HUES48 (cell line): ENCODE data around the gene HOMER3.

Experiments
- H3K27ac ChIP-seq: one replicate; pipeline ENCODE4 v1.7.0; 2013; ENCODE audit warnings: low read depth, low read length, inconsistent platforms
- H3K27me3 ChIP-seq: 2 replicates; pipeline ENCODE4 v1.6.1; 2013; ENCODE audit warnings: mild to moderate bottlenecking, low read length; ENCODE audit not compliant: control insufficient read depth, insufficient read depth
- H3K36me3 ChIP-seq: 2 replicates; pipeline ENCODE4 v1.6.1; 2013; ENCODE audit warnings: low read length; ENCODE audit not compliant: control insufficient read depth, insufficient read depth
- H3K4me1 ChIP-seq: 2 replicates; pipeline ENCODE4 v1.6.1; 2013; ENCODE audit warnings: mild to moderate bottlenecking, low read length; ENCODE audit not compliant: control insufficient read depth, insufficient read depth
- H3K4me3 ChIP-seq: 2 replicates; pipeline ENCODE4 v1.5.1; 2013; ENCODE audit warnings: mild to moderate bottlenecking, low read depth, low read length
- H3K9ac ChIP-seq: 2 replicates; pipeline ENCODE4 v1.6.1; 2013; ENCODE audit warnings: mild to moderate bottlenecking, low read depth, low read length, moderate library complexity
- H3K9me3 ChIP-seq: 2 replicates; pipeline ENCODE4 v1.6.1; 2013; ENCODE audit warnings: low read length; ENCODE audit not compliant: control insufficient read depth, insufficient read depth

Gene HOMER3

DNA sequence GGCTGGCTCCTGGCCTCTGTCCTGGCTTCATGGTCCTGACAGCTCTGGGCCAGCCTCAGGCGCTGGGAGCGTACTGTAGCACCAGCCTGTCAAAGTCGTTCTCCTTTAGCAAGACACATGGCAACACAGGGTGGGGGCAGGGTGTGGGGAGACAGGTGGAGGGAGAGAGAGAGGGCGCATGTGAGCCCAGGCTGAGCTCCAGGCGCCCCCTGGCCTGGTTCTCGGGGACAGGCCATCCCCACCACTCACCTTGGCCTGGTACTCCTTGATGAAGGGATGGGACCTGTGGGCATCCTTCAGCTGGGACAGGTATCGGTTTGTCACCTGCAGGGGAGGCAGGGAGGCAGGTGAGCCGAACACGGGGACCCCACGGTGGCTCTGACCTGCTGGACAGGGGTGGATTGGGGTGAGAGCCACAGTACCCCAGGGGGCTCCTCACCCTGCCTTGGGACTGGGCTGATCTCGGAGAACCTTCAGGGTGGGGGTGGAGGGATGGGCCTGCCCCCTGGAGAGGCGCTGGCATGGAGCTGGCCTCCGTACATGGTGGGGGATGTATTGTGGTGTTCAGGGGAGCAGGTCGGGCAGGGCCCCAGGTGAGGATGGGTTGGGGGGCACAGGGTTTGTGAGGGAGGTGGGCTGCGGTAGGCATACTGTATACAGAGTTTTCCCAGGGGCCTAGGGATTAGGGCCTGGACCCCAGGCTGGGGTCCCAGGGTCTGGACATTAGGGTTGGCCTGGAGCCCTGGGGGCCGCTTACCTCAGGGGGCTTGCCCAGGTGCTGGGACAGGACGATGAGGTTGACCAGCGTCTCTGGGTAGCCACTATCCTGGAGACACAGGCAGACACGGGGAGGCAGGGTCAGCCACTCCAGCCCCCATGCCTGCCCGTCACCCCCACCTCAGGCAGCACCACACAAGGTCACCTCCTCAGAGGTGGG lies 41.1 kb downstream of the HOMER3 start:
- Histone ChIP-seq H3K9ac (no peak overlapping the region), H3K27ac (no peak overlapping the region), H3K27me3 (peaks cover 15% of the 10 kb centered on the region), H3K36me3 (peaks cover 24% of the 10 kb centered on the region), H3K4me3 (no peak overlapping the region), H3K9me3 (no peaks in the 10 kb centered on the region), H3K4me1 (no peaks in the 10 kb centered on the region)

DNA sequence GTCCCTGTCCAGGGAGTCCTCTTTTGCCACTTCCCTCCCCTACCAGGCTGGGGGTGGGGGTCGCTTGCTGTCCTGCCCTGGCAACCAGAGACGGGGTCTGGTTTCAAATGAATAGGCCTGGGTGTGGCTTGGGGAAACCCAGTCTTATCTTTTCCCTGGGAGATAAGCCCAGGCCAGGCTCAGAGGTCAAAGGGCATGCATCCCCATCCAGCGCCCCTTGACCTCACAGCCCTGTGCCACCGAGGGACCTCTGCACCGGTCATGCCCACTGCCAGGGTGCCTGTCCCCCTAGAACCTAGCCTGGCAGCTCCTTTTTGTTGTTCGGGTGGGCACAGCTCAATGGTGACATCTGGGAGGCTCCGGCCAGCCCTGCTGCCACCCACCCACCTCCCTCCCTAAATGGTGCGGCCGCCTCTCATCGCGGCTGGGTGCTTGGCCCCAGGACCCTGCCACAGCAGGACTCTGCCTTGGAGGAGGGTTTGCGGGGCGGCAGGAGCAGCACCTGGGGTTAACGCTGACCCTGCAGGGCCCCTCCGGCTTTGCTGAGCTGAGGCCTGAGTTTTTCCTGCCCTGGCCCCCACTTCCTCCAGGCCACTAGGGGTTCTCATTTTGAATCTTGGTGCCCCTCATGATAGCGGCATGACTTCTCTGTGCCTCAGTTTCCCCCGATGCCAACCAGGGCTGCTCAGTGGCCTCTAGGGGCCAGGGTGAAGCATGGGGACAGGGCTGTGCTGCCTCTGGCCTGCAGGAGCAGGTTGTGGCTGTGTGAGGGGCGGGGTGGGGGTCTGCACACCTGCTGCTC lies 42.2 kb downstream of the HOMER3 start:
- peaks cover 16% of the 10 kb centered on the region for H3K27me3 ChIP-seq
- H3K36me3 ChIP-seq, result peaks cover 18% of the 10 kb centered on the region
- H3K9ac ChIP-seq, result no peak overlapping the region
- no peaks in the 10 kb centered on the region for H3K9me3 ChIP-seq
- no peak overlapping the region for H3K4me3 ChIP-seq
- H3K27ac ChIP-seq, result no peak overlapping the region
- H3K4me1 ChIP-seq, result no peaks in the 10 kb centered on the region

DNA sequence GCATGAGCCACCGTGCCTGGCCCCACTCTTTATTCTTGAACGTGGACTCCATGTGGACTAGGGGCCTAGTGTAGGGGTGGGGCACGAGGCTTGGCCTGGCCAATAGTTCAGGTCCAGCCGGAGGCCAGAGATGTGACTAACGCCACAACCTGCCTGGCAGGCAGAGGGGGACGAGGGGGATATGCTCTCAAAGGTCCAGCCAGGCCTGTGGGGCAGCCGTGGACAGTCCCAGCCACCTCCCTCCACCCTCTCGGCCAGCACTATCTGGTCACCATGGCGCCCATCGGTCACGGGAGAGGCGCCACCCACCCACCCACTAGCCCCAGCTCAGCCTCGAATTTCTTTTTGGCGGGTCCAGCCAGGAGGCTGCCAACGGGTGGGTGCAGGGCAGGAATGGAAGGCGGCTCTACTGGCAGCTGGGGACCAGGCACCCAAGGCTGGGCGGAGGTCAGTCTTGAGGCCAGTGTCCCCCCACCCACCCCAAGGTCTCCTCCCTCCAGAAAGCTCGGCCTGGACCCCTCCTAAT lies 42.9 kb downstream of the HOMER3 start:
- H3K27me3 ChIP-seq, result peaks cover 16% of the 10 kb centered on the region
- peaks cover 18% of the 10 kb centered on the region for H3K36me3 ChIP-seq
- H3K9ac ChIP-seq, result no peak overlapping the region
- no peaks in the 10 kb centered on the region for H3K9me3 ChIP-seq
- no peak overlapping the region for H3K27ac ChIP-seq
- H3K4me1 ChIP-seq, result no peaks in the 10 kb centered on the region
- H3K4me3 ChIP-seq, result no peak overlapping the region

DNA sequence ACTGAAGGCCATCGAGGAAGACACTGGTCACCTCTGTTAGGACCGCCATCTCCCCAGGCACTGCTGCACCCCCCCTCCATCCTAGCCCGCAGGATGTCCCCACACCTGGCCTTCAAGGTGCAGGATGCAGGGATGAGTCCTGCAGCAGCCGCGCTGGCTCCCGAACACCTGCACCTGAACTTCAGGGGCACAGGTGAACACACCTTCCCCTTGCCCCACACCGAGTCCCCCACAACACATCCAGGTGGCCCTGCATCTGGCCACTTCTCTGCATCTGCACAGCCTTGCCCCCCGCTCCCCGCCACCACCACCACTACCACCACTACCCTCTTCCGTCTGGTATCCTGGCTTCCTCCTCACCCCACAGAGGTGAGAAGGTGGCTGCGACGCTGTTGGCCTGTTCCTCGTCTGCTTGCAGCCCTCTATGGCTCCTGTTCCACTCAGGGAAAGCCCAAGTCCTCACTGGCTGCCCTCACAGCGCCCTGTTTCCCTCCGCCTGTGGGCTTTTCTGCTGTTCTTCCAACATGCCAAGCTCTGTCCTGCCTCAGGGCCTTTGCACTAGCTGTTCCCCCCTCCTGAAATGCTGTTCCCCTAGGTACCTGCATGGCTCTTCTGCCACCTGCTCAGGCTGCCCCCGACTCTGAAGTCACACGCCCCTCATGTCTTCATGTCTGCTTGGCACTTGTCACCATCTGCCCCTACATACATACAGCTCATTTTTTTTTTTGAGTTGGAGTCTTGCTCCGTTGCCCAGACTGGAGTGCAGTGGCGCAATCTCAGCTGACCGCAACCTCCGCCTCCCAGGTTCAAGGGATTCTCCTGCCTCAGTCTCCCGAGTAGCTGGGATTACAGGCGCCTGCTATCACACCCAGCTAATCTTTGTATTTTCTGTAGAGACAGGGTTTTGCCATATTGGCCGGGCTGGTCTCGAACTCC lies 43.7 kb downstream of the HOMER3 start:
- Histone ChIP-seq H3K4me1 (no peaks in the 10 kb centered on the region), H3K36me3 (peaks cover 18% of the 10 kb centered on the region), H3K4me3 (no peak overlapping the region), H3K27me3 (peaks cover 16% of the 10 kb centered on the region), H3K27ac (no peak overlapping the region), H3K9ac (no peak overlapping the region), H3K9me3 (no peaks in the 10 kb centered on the region)

DNA sequence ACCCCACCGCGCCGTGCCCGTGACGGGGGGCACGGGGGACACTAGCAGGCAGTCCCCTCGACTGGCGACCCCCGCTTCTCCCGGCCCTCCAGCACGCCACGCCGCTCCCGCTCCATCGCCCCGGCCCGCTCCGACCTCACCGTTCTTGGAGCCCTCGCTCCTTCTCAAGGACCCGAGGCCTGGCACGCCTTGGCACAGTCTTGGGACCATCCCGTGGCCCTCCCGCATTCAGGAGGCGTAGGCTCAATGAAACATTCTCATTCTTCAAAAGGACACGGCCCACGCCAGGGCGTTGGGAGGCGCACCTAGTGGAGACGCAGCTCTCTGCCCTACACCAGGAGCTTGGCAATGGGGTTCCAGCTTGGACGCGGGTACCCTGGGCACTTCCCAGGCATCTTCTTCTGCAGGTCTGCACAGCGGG lies 44.6 kb downstream of the HOMER3 start:
- no peaks in the 10 kb centered on the region for H3K9me3 ChIP-seq
- no peak overlapping the region for H3K27ac ChIP-seq
- H3K9ac ChIP-seq, result no peak overlapping the region
- peaks cover 14% of the 10 kb centered on the region for H3K36me3 ChIP-seq
- peaks cover 16% of the 10 kb centered on the region for H3K27me3 ChIP-seq
- peak overlapping the region; percentile 39; the same call in 1 of the 2 replicates for H3K4me3 ChIP-seq
- no peaks in the 10 kb centered on the region for H3K4me1 ChIP-seq

DNA sequence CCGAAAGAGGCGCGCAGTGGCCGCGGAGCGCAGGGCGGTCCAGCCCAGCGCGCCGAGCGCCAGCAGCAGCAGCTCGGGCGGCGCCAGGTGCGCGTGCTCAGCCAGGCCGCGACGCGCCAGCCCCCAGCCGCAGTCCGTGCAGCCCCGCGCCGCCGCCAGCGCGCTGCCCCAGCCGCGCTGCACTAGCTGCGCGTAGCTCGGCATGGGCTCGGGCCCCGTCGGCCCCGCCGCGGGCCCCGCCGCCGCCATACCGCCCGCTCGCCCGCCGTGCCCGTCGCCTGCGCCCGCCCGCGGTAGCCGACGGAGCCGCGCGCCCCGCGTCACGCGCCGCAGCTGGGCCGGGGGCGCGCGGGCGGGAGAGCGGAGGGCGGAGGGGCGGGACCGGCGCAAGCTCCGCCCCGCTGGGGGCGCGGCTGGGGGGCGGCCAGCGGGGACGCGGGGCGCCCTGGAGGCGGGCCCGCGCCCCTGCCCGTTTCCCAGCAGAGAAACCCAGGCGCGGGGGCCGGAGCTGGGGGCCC lies 45.1 kb downstream of the HOMER3 start, which contains the start of gene CERS1:
Gene CERS1 (minus strand): TSS at position 335 of the 518 bp plus-strand sequence. CDS start 86 bp downstream, at position 249.
- Histone ChIP-seq H3K27ac (no peak within 1 kb of the TSS), H3K4me3 (peak within 1 kb of the TSS; percentile 73), H3K9ac (peak within 1 kb of the TSS; percentile 12; the same call in 1 of the 2 replicates), H3K27me3 (peaks cover 16% of the 10 kb centered on the region), H3K9me3 (no peaks in the 10 kb centered on the region), H3K4me1 (no peaks in the 10 kb centered on the region), H3K36me3 (peaks cover 12% of the 10 kb centered on the region)

DNA sequence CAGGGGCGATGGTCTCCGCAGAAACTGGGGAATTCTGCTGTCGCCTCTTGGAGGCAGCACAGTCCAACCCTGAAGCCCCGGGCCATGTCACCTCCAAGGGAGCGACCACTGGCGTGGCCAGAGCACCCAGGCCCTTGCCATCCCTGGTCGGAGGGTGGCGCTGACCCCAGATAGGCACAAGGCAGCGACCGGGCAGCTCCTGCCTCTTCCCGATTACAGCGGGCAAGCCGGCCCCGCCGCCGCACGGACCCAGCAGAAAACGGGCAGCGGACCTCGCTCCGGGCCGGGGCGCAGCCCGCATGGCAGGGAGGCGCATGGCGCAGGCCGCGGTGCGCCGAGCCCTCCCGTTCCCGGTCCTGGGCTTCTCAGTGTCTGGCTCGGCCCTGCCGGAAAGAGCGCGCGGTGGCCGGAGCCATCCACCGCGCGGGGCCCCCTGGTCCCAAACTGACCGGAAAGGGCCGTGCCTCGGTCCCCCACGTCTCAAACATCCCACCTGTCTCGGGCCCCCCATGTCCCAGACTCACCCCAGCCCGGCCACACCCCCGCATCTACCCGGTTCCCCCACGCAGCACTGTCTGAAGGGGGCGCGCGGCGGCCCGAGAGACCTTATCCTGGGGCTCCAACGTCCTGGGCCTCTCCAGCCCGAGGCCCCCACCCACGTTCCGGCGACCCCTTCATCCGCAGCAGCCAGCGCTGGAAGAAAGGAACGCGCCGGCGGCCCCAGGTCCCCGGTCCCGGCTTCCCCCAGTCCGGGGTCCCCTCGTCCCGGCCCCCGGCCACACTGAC lies 45.8 kb downstream of the HOMER3 start:
- peaks cover 11% of the 10 kb centered on the region for H3K36me3 ChIP-seq
- H3K27ac ChIP-seq, result no peak overlapping the region
- H3K4me1 ChIP-seq, result no peaks in the 10 kb centered on the region
- H3K4me3 ChIP-seq, result peak overlapping the region; percentile 73
- H3K9me3 ChIP-seq, result no peaks in the 10 kb centered on the region
- peaks cover 16% of the 10 kb centered on the region for H3K27me3 ChIP-seq
- H3K9ac ChIP-seq, result peak overlapping the region; percentile 12; the same call in 1 of the 2 replicates

DNA sequence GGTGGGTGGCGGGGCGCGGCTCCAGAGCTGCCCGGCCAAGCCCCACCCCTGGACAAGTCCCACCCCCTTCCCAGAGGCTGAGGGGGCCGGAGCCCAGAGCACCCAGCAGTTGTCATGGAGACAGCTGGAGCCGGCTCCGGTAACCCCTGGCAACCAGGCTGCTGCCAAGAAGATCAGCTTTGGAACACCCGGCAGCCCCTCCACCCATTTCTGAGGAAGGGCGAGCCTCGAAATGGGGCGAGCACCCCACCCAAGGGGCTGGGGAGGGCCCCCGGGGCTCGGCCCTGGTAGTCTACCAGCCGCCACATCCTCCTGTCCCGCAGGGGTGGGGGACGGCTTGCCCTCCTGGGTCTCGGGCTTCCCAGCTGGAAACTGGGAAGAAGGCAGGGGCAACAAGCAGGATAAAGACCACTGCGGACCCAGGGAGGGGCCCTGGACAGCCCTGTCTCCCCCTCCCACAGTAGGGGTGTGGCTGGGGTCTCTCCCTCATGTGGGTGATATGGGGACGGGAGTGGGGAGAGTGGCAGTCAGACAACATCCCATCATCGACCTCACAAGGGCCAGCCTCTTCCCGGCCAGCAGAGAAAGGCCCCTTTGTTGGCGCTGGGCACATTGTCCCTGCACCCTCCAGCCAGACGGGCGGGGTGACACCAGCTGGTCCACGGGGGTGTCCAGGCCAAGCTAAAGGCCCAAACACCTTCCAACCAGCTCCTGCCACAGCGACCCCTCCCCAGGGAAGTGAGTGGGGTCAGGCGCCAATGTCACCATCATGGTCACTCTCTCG lies 46.6 kb downstream of the HOMER3 start:
- no peak overlapping the region for H3K9ac ChIP-seq
- no peaks in the 10 kb centered on the region for H3K4me1 ChIP-seq
- H3K4me3 ChIP-seq, result peak overlapping the region; percentile 73
- H3K36me3 ChIP-seq, result peaks cover 4% of the 10 kb centered on the region
- H3K9me3 ChIP-seq, result no peaks in the 10 kb centered on the region
- H3K27me3 ChIP-seq, result peaks cover 16% of the 10 kb centered on the region
- H3K27ac ChIP-seq, result no peak overlapping the region

DNA sequence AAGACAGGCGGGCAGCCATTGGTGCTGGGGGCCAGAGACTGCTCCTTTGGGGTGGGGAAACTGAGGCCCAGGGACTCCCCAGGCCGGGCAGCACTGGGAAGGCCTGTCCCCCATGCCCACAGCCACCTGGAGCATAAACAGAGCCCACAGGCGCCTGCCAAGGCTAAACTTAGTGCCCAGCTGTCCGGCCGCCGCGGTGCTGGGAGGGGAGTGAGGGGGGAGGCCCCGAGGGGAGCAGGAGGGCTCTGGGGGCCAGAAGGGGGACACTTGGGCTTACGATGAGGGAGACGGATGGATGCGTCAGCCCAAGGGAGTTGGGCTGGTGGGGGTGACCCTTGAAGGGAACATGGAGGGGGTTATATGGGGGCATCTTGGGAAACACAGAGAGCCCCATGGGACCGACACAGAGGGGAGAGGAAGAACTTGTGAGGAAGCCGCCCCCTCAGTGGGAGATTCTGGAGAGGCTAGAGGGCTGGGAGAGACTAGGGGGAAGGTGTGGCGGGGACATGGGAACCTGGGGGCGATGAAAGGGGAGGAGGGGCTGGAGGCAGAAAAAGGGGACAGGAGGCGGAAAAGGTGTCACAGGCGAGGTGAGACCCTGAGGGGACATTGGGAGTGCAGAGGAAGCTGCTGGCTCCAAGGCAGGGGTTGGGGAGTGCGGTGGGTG lies 47.3 kb downstream of the HOMER3 start:
- H3K27me3 ChIP-seq, result peaks cover 16% of the 10 kb centered on the region
- no peak overlapping the region for H3K4me3 ChIP-seq
- H3K36me3 ChIP-seq, result no peaks in the 10 kb centered on the region
- no peaks in the 10 kb centered on the region for H3K9me3 ChIP-seq
- H3K27ac ChIP-seq, result no peak overlapping the region
- H3K9ac ChIP-seq, result no peak overlapping the region
- H3K4me1 ChIP-seq, result no peaks in the 10 kb centered on the region
